Uterus (tissue), 4 donors: Measurements from ENCODE around the gene SLCO3A1. TPM values are rescaled to one million over a fixed set of nuclear protein-coding genes. Genes with fewer than 3 reads are reported as not detected.

Experiments
- DNase-seq, 2 donors: peaks; one replicate each; pipeline ENCODE4 v3.0.0-alpha.2; 2019 to 2020
- H3K27ac ChIP-seq, 2 donors: fragments of 200-600 bp; sonication (generic); 1 replicate in 1 of 2; 2 replicates in 1 of 2; pipeline ENCODE4 v1.5.1; 2016 to 2018
- H3K27me3 ChIP-seq, 2 donors: fragments of 200-600 bp; sonication (generic); one replicate each; pipeline ENCODE4 v1.5.1; 2018 to 2019; ENCODE audit warnings: control low read depth in 1 of 2
- H3K36me3 ChIP-seq, 2 donors: fragments of 200-600 bp; sonication (generic); one replicate each; pipeline ENCODE4 v1.5.1; 2019; ENCODE audit warnings: control low read depth in 1 of 2
- H3K4me1 ChIP-seq, 2 donors: fragments of 200-600 bp; sonication (generic); one replicate each; pipeline ENCODE4 v1.5.1; 2018 to 2019; ENCODE audit warnings: control low read depth in 1 of 2
- H3K4me3 ChIP-seq, 2 donors: fragments of 200-600 bp; sonication (generic); 1 replicate in 1 of 2; 2 replicates in 1 of 2; pipeline ENCODE4 v1.5.1; 2018 to 2019; ENCODE audit warnings: mild to moderate bottlenecking in 1 of 2
- H3K9me3 ChIP-seq, 2 donors: fragments of 200-600 bp; sonication (generic); one replicate each; pipeline ENCODE4 v1.5.1; 2019; ENCODE audit warnings: control low read depth in 1 of 2
- CTCF ChIP-seq, 4 experiments: fragments of 200-600 bp in 2 of 4; fragments of 450-650 bp in 2 of 4; sonication (generic) in 2 of 4; IDR thresholded peaks; one replicate each; pipeline ENCODE4 v1.5.1; 2016 to 2019; ENCODE audit warnings: antibody characterized with exemption in 4 of 4, mild to moderate bottlenecking in 2 of 4, moderate library complexity in 1 of 4
- POLR2A ChIP-seq, 2 donors: fragments of 450-650 bp; IDR thresholded peaks; one replicate each; pipeline ENCODE4 v1.6.1; 2016; ENCODE audit warnings: antibody characterized with exemption in 2 of 2, mild to moderate bottlenecking in 1 of 2, moderate library complexity in 1 of 2
- intact Hi-C: fragments of 100-400 bp; cut with DNase I; formaldehyde crosslinking; loops from one replicate; pipeline ENCODE4 v1.15.1; 2023; ENCODE audit warnings: low total_unique reads
- total RNA-seq, 4 donors: library from RNA; depleted of rRNA in 3 of 4; stranded (reverse); fragments of >200 nt in 3 of 4; gene quantifications; one replicate each; pipeline versions ENCODE4 v1.1.0 to v1.2.4, GENCODE V29; 2014 to 2023
- donor health status: DM: yes; HTN: yes; CAD: no.

Gene SLCO3A1
- total RNA-seq, 4 donors from 2014 or later = 4.4 to 26.1 (median 9.5) TPM

GRCh38 chr15:92037491-92037890 is 184.0 kb downstream of the SLCO3A1 start:
- no peaks in the 10 kb centered on the region for H3K36me3 ChIP-seq
- TF ChIP-seq CTCF (IDR thresholded peaks at IDR 0.05) (no peak), POLR2A (IDR thresholded peaks at IDR 0.05) (no peak)
- no peaks in the 10 kb centered on the region for H3K4me1 ChIP-seq
- H3K9me3 ChIP-seq = no peaks in the 10 kb centered on the region
- intact Hi-C loops = no loop called here
- no peaks in the 10 kb centered on the region for H3K27me3 ChIP-seq
- no peak overlapping the region for H3K4me3 ChIP-seq
- no peak overlapping the region for H3K27ac ChIP-seq
- DNase-seq = no peak

GRCh38 chr15:92040350-92040749 is 186.8 kb downstream of the SLCO3A1 start:
- no peak for DNase-seq
- H3K36me3 ChIP-seq = no peaks in the 10 kb centered on the region
- no peak overlapping the region for H3K4me3 ChIP-seq
- H3K27me3 ChIP-seq = no peaks in the 10 kb centered on the region
- no peak for TF ChIP-seq POLR2A (IDR thresholded peaks at IDR 0.05)
- no peak for TF ChIP-seq CTCF (IDR thresholded peaks at IDR 0.05)
- H3K9me3 ChIP-seq = no peaks in the 10 kb centered on the region
- H3K27ac ChIP-seq = no peak overlapping the region
- intact Hi-C loops = no loop called here
- no peaks in the 10 kb centered on the region for H3K4me1 ChIP-seq

GRCh38 chr15:92041371-92041770 is 187.9 kb downstream of the SLCO3A1 start:
- no peak for DNase-seq
- Histone ChIP-seq H3K9me3 (no peaks in the 10 kb centered on the region), H3K27me3 (no peaks in the 10 kb centered on the region)

GRCh38 chr15:92043283-92043682 is 189.8 kb downstream of the SLCO3A1 start:
- intact Hi-C loops = no loop called here
- H3K4me1 ChIP-seq = no peaks in the 10 kb centered on the region
- H3K9me3 ChIP-seq = no peaks in the 10 kb centered on the region
- no peak for TF ChIP-seq CTCF (IDR thresholded peaks at IDR 0.05)
- TF ChIP-seq POLR2A (IDR thresholded peaks at IDR 0.05) = no peak
- no peak overlapping the region for H3K27ac ChIP-seq
- H3K36me3 ChIP-seq = no peaks in the 10 kb centered on the region
- no peaks in the 10 kb centered on the region for H3K27me3 ChIP-seq
- no peak overlapping the region for H3K4me3 ChIP-seq
- DNase-seq = no peak

More at GRCh38 chr15:92041371-92041770, 187.9 kb downstream of the SLCO3A1 start:
- H3K36me3 ChIP-seq = no peaks in the 10 kb centered on the region
- no peak overlapping the region for H3K27ac ChIP-seq
- no peak for TF ChIP-seq POLR2A (IDR thresholded peaks at IDR 0.05)
- TF ChIP-seq CTCF (IDR thresholded peaks at IDR 0.05) = no peak
- H3K4me3 ChIP-seq = no peak overlapping the region
- H3K4me1 ChIP-seq = no peaks in the 10 kb centered on the region
- intact Hi-C loops = no loop called here

GRCh38 chr15:92044203-92044909 is 190.8 kb downstream of the SLCO3A1 start:
- Histone ChIP-seq H3K4me3 (no peak overlapping the region), H3K27ac (no peak overlapping the region), H3K27me3 (no peaks in the 10 kb centered on the region), H3K4me1 (no peaks in the 10 kb centered on the region), H3K9me3 (no peaks in the 10 kb centered on the region), H3K36me3 (no peaks in the 10 kb centered on the region)
- intact Hi-C loops = no loop called here
- DNase-seq = no peak
- no peak for TF ChIP-seq CTCF (IDR thresholded peaks at IDR 0.05)
- no peak for TF ChIP-seq POLR2A (IDR thresholded peaks at IDR 0.05)
